Fibroblast of lung (primary cell): Measurements from ENCODE around the gene STEAP1B. TPM values are rescaled to one million over a fixed set of nuclear protein-coding genes. Genes with fewer than 3 reads are reported as not detected.
"Not testable (repeated sequence)": the region's sequence is repeated elsewhere in the genome, so short reads cannot be mapped to it uniquely, and the experiment has no call there.

Experiments
- DNase-seq, 2 donors: peaks; one replicate each; pipeline versions ENCODE4 v3.0.0 to v3.0.0-alpha.2; 2010; ENCODE audit warnings: low read depth in 2 of 2
- H2AFZ ChIP-seq: 2 replicates; pipeline ENCODE4 v1.5.1; 2012; ENCODE audit warnings: low read length, control low read depth, inconsistent platforms
- H3K27ac ChIP-seq: 2 replicates; pipeline ENCODE4 v1.5.1; 2011; ENCODE audit warnings: low read length, control low read depth; ENCODE audit not compliant: insufficient read depth
- H3K27me3 ChIP-seq: 2 replicates; pipeline ENCODE4 v1.5.1; 2011; ENCODE audit warnings: mild to moderate bottlenecking, low read length; ENCODE audit not compliant: control insufficient read depth, insufficient read depth
- H3K36me3 ChIP-seq: 2 replicates; pipeline ENCODE4 v1.5.1; 2011; ENCODE audit warnings: low read length; ENCODE audit not compliant: control insufficient read depth, insufficient read depth
- H3K4me1 ChIP-seq: 2 replicates; pipeline ENCODE4 v1.5.1; 2011; ENCODE audit warnings: low read length; ENCODE audit not compliant: control insufficient read depth, insufficient read depth; ENCODE audit errors: extremely low read depth
- H3K4me2 ChIP-seq: 2 replicates; pipeline ENCODE4 v1.5.1; 2011; ENCODE audit warnings: low read length, control low read depth; ENCODE audit not compliant: insufficient read depth; ENCODE audit errors: extremely low read depth
- H3K4me3 ChIP-seq, 4 experiments: fragments of 200-600 bp in 1 of 4; sonication (generic) in 1 of 4; replicated peaks in 1 of 4; 2 replicates each; pipeline ENCODE4 v1.5.1; 2011 to 2016; ENCODE audit warnings: low read length in 4 of 4, low read depth in 3 of 4, mild to moderate bottlenecking in 3 of 4, control low read depth in 2 of 4, inconsistent platforms in 1 of 4, mixed read lengths in 1 of 4; ENCODE audit not compliant: insufficient read depth in 1 of 4; ENCODE audit errors: control extremely low read depth in 1 of 4
- H3K79me2 ChIP-seq: 2 replicates; pipeline ENCODE4 v1.5.1; 2012; ENCODE audit warnings: mild to moderate bottlenecking, low read length, inconsistent platforms; ENCODE audit not compliant: control insufficient read depth, insufficient read depth
- H3K9ac ChIP-seq: 2 replicates; pipeline ENCODE4 v1.5.1; 2011; ENCODE audit warnings: mild to moderate bottlenecking, low read length, control low read depth; ENCODE audit not compliant: insufficient read depth
- H3K9me3 ChIP-seq: 2 replicates; pipeline ENCODE4 v1.5.1; 2012; ENCODE audit warnings: low read depth, low read length; ENCODE audit not compliant: control insufficient read depth, insufficient read depth
- H4K20me1 ChIP-seq: 2 replicates; pipeline ENCODE4 v1.5.1; 2011; ENCODE audit warnings: low read length; ENCODE audit not compliant: control insufficient read depth, insufficient read depth; ENCODE audit errors: extremely low read depth
- CTCF ChIP-seq, 2 donors: IDR thresholded peaks in 1 of 2; conservative IDR thresholded peaks in 1 of 2; 1 replicate in 1 of 2; 2 replicates in 1 of 2; pipeline ENCODE4 v1.5.1; 2011 to 2012; ENCODE audit warnings: low read length in 2 of 2, control low read depth in 1 of 2, inconsistent platforms in 1 of 2, low read depth in 1 of 2, mild to moderate bottlenecking in 1 of 2
- EZH2 ChIP-seq: IDR thresholded peaks from 2 replicates; pipeline ENCODE4 v1.5.1; 2012; ENCODE audit warnings: low read length, control low read depth, mild to moderate bottlenecking; ENCODE audit errors: missing control alignments
- polyA minus RNA-seq: library from RNA; depleted of rRNA, polyadenylated mRNA; stranded (reverse); fragments of >200 nt; gene quantifications from 2 replicates; pipeline ENCODE4 v1.2.3, GENCODE V29; 2011; ENCODE audit warnings: low replicate concordance
- polyA plus RNA-seq, 2 donors: library from polyadenylated mRNA; depleted of rRNA in 1 of 2; stranded (reverse) in 1 of 2; unstranded in 1 of 2; fragments of >200 nt; gene quantifications; 2 replicates each; pipeline ENCODE4 v1.2.1, GENCODE V29; 2011 to 2012; ENCODE audit warnings: missing spikeins in 1 of 2
- total RNA-seq: library from RNA; depleted of rRNA; stranded (reverse); fragments of >200 nt; gene quantifications from 2 replicates; pipeline ENCODE4 v1.2.1, GENCODE V29; 2014

Gene STEAP1B
- total RNA-seq (10.3 and 14.7 TPM in 2 replicates), polyA plus RNA-seq (11.4 and 23.8 TPM in 2 replicates), polyA minus RNA-seq (2.0 and 5.9 TPM in 2 replicates)
- polyA plus RNA-seq (2012), result 5.9 and 12.9 TPM in 2 replicates

- not testable (repeated sequence) for H3K9ac ChIP-seq, H3K27me3 ChIP-seq, H3K36me3 ChIP-seq, H3K4me1 ChIP-seq, H4K20me1 ChIP-seq, H3K27ac ChIP-seq, H3K9me3 ChIP-seq, H3K79me2 ChIP-seq
- peak; percentile 60 to 74 for TF ChIP-seq CTCF (conservative IDR thresholded peaks at IDR 0.05 in 1 of 2, IDR thresholded peaks at IDR 0.05 in 1 of 2; ENCODE audit: low read depth in 1 of 2, low read length in 2 of 2)
- H2AFZ ChIP-seq, result peak within 1 kb of the TSS; percentile 54
- peak; percentile 82 to 91 for DNase-seq
- peak within 1 kb of the TSS; percentile 32 for H3K4me2 ChIP-seq
- peak within 1 kb of the TSS; percentile 5 to 56 (median 40) for H3K4me3 ChIP-seq
These were observed at the start of gene STEAP1B for GRCh38 chr7:22499888-22500689. Gene STEAP1B (minus strand): TSS chr7:22500188. CDS start chr7:22494855, 5,333 bp downstream.

GRCh38 chr7:22549051-22549450 is 49.1 kb upstream of the STEAP1B start:
- DNase-seq, result no peak
- Histone ChIP-seq H3K79me2 (no peaks in the 10 kb centered on the region), H3K4me2 (no peak overlapping the region), H3K36me3 (no peaks in the 10 kb centered on the region), H3K9me3 (no peaks in the 10 kb centered on the region), H2AFZ (no peak overlapping the region), H3K27ac (no peak overlapping the region), H4K20me1 (no peaks in the 10 kb centered on the region), H3K27me3 (peaks cover 21% of the 10 kb centered on the region), H3K4me3 (no peak overlapping the region), H3K9ac (no peak overlapping the region), H3K4me1 (no peaks in the 10 kb centered on the region)
- TF ChIP-seq EZH2, result no peak
- no peak for TF ChIP-seq CTCF (conservative IDR thresholded peaks at IDR 0.05 in 1 of 2, IDR thresholded peaks at IDR 0.05 in 1 of 2; ENCODE audit: low read depth in 1 of 2, low read length in 2 of 2)

DNA sequence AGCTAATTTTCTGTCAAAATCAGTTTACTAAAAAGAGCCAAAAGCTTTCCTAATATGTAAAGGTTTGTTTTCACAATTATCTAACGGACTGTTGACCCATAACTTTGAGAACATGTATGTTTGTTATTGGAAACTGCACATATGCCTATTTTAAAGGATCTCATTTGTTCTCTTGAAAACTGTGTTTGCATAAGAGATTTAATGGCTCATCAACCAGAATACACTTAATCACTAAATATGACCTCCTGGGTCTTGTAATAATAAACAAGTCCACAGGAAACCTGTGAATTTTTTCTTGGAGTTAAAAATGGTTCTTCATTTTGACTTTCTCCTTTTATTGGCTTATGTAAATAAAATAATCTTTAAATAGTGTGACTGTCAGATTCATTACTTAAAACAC is 48.3 kb upstream of the STEAP1B start:
- TF ChIP-seq EZH2 (no peak), CTCF (conservative IDR thresholded peaks at IDR 0.05 in 1 of 2, IDR thresholded peaks at IDR 0.05 in 1 of 2; ENCODE audit: low read depth in 1 of 2, low read length in 2 of 2) (no peak)
- Histone ChIP-seq H3K9me3 (no peaks in the 10 kb centered on the region), H3K9ac (no peak overlapping the region), H3K27ac (no peak overlapping the region), H3K36me3 (no peaks in the 10 kb centered on the region), H3K27me3 (peaks cover 21% of the 10 kb centered on the region), H3K4me1 (no peaks in the 10 kb centered on the region), H3K4me2 (no peak overlapping the region), H2AFZ (no peak overlapping the region), H4K20me1 (no peaks in the 10 kb centered on the region), H3K79me2 (no peaks in the 10 kb centered on the region), H3K4me3 (no peak overlapping the region)
- no peak for DNase-seq
